GM18508 (cell line): ENCODE measurements around the gene ALAD.
A peak's percentile ranks its signal among the peaks of the same experiment; 100 is the strongest.

Experiments
- ATAC-seq: cut with Tn5 transposase; IDR thresholded peaks from one replicate; pipeline ENCODE4 v1.9.1; 2021; ENCODE audit warnings: moderate number of reproducible peaks; ENCODE audit not compliant: insufficient read depth, unreplicated experiment

ALAD gene

DNA sequence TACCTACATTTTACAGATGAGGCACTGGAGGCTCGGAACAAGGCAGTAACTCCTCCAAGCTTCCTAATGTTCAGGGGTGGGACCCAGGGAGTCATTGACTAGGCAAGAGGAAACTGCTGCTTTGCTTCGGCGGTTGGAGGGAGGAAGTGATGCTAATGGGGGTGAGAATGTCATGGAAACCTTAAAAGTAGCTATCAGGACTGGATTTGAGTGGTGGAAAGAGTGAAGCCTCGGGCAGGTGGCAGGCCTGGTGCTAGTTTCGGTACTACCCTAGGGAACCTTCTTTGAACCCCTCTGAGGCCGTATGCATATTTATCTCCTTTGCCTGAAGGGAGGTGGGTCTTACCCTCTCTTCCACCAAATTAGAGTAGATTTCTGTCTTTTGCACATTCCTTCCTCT is 50.1 kb downstream of the ALAD start:
- no peak for ATAC-seq

DNA sequence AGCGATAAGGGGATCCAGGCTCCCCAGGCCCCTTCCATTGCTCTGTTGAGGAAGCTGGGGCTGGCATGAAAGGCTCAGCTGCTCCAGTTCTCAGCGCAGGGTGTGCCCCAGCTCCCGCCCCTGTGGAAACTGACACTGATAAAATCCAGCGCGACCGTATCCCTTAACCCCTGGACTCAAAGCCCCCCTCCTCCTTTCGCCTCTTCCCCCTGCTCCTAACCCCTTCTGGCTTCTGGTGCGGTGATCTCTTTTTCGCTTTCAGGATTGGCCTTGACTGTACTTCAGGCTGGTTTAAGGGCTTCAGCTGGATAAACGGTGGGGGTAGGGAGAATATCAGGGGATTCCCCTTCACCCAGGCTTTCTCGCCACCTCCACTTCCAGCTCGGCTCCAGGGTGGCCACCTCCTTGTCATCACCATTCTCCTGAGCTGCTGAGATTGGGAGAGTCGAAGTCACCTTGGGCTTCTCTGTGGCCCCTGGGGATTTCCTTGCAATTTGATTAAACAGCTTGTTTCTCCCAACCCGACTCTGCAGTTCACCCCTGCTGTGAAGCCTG is 50.9 kb downstream of the ALAD start:
- ATAC-seq = no peak

DNA sequence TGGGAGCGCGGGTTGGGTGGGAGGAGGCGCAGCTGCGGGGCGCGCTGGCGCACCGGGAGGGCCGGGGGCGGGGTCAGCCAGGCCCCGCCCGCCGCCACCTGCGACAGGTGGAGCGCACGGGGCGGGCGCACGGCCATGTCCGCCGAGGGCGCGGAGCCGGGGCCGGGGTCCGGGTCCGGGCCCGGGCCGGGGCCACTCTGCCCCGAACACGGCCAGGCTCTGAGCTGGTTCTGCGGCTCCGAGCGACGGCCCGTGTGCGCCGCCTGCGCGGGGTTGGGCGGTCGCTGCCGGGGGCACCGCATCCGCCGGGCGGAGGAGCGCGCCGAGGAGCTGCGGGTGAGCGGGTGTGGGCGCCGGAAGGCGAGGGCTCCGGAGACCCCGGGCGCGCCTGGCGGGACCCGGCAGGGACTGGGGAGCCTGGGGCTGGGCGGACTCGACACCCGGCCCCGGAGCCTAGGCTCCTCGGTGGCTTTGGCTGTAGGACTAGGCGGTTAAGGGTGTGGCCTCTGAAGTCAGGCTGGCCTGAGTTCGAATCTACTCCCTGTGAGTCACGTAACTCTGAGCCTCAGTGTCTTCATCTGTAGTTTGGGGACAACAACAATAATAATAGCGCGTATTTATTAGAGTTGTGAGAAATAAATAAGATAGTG is 51.5 kb downstream of the ALAD start, which contains the start of gene BSPRY:
BSPRY (plus strand) TSS at position 97 of the 650 bp plus-strand sequence; CDS start at position 136, 39 bp downstream.
- no peak for ATAC-seq

GRCh38 chr9:113349066-113349444 is 52.0 kb downstream of the ALAD start:
- ATAC-seq = no peak

GRCh38 chr9:113348437-113348836 is 52.6 kb downstream of the ALAD start:
- ATAC-seq = no peak

GRCh38 chr9:113345671-113346070 is 55.4 kb downstream of the ALAD start:
- ATAC-seq = no peak

DNA sequence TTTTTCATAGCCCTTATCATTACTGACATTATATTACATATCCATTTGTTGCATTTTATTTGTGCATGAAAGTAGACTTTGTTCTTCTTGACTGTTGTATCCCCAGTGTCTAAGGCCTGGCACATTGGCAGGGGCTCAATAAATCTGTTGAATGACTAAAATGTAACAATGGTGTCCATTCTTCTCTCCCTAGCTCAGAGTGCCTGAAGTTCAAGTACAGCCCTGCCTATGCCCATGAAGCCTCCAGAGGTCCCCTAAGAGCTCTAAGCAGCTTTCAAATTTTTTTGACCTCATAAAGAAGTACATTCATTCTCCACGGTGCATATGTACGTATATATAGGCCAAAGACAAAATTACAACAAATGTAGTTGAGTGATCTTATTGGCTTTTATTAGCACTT is 55.9 kb downstream of the ALAD start:
- ATAC-seq = no peak

DNA sequence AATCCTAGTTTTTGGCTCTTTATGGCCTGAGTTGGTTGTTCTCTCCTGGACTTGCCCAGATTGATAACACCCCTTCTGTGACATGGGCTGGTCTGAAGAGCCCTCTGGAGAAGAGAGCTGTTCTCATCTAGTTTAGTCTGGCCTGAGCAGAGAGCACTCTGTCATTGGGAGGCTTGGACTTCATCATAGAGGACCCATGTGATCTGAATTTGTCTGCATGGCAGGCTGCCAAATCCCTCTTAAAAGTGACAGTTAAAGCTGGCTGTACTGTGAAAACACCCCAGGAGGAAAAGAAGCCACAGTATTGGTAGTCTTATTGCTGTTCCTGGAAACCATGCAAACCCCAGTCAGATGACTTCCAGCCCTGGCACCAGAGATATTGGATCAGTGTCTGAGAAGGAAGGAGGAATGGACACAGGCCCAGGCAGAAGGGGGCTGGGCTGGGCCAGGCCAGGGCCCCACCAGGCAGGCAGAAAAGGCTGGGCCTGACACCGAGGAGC is 57.3 kb downstream of the ALAD start:
- ATAC-seq = no peak

- no peak for ATAC-seq
Observed at GRCh38 chr9:113341712-113342410, 59.2 kb downstream of the ALAD start.

DNA sequence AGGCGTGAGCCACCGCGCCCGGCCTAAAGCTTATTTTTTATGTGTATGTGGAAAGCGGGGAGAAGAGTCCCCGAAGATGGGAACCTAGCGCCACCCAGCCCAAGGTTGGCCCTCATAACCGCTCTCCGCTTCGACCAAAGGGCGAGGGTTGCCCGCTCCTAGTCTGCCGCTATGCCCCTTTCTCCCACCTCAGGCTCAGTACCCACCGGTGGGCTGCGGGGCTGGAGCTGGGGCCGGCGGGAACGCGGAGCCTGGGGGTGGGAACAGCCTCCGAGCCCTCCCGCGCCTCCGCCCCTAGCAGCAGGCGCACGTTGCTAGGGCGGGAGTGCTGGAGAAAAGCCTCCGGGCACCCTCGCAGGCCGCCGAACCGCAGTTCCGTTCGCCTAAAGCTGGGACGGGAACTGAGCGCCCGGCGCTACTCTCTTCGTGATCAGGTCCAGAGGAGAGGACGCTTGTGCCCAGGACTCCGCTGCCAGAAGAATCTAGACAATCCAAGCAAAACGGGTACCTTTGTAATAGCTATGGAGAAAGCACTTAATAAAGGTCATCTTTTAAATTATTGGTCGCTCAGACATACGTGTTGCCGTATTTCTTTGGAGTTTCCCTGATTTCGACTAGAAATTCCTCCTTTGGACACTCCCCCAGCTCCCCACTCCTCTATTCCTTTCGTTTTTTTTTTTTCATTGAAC is 60.9 kb downstream of the ALAD start, which contains the start of gene WDR31:
WDR31 (minus strand) TSS at position 265 of the 689 bp plus-strand sequence. CDS start 8,253 bp downstream, outside the sequence.
- ATAC-seq = peak; percentile 80

GRCh38 chr9:113337714-113338113 is 63.4 kb downstream of the ALAD start:
- ATAC-seq = no peak
